ENCODE measurements around the gene SHANK2.

SHANK2 gene

DNA sequence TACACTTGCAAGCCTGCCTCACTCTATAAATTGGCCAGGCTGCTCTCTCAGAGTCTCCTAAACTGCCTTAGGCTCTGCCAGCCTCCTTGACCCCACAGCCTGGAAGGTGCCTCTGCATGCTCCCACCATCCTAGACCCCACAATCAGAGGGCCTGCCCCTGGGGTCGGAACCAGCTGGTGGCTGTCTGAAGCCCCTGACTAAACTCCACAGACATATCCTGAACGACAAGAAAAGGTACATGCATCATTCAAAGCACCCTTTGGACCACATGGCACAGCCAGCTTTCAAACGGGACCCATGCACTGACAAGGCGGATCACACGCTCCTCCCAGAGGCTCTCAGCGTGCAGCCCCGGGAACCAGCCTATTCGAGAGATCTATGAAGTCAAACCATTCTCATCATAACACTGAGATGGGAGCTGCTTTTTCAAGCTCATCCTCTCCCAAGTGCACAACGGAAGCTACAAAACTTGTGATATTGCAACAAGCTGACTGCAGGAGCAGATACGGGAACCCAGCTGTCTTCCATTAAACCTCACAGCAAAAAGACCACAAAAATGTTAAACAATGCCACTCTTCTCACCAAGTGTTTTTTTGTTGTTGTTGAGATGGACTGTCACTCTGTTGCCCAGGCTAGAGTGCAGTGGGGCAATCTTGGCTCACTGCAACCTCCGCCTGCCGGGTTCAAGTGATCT is 8.1 kb downstream of the SHANK2 start:
- TF ChIP-seq RAD21 (IDR thresholded peaks at IDR 0.05; ENCODE audit: low read depth) (no peak), EGR1 (IDR thresholded peaks at IDR 0.05) (no peak), ZBTB7A (IDR thresholded peaks at IDR 0.05; ENCODE audit: low read depth) (no peak), CREB1 (IDR thresholded peaks at IDR 0.05; ENCODE audit: low read depth) (no peak), TEAD4 (IDR thresholded peaks at IDR 0.05) (no peak), EP300 (IDR thresholded peaks at IDR 0.05; ENCODE audit: borderline replicate concordance) (no peak), YY1 (IDR thresholded peaks at IDR 0.05; ENCODE audit: low read depth) (no peak), TCF12 (IDR thresholded peaks at IDR 0.05; ENCODE audit: low read depth) (no peak), CEBPB (IDR thresholded peaks at IDR 0.05) (no peak), FOXM1 (IDR thresholded peaks at IDR 0.05; ENCODE audit: borderline replicate concordance, low read depth) (no peak), TAF1 (IDR thresholded peaks at IDR 0.05; ENCODE audit: low read depth) (no peak), NFIC (IDR thresholded peaks at IDR 0.05) (no peak)
- TF ChIP-seq, protein P1, sequence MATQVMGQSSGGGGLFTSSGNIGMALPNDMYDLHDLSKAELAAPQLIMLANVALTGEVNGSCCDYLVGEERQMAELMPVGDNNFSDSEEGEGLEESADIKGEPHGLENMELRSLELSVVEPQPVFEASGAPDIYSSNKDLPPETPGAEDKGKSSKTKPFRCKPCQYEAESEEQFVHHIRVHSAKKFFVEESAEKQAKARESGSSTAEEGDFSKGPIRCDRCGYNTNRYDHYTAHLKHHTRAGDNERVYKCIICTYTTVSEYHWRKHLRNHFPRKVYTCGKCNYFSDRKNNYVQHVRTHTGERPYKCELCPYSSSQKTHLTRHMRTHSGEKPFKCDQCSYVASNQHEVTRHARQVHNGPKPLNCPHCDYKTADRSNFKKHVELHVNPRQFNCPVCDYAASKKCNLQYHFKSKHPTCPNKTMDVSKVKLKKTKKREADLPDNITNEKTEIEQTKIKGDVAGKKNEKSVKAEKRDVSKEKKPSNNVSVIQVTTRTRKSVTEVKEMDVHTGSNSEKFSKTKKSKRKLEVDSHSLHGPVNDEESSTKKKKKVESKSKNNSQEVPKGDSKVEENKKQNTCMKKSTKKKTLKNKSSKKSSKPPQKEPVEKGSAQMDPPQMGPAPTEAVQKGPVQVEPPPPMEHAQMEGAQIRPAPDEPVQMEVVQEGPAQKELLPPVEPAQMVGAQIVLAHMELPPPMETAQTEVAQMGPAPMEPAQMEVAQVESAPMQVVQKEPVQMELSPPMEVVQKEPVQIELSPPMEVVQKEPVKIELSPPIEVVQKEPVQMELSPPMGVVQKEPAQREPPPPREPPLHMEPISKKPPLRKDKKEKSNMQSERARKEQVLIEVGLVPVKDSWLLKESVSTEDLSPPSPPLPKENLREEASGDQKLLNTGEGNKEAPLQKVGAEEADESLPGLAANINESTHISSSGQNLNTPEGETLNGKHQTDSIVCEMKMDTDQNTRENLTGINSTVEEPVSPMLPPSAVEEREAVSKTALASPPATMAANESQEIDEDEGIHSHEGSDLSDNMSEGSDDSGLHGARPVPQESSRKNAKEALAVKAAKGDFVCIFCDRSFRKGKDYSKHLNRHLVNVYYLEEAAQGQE (IDR thresholded peaks at IDR 0.05; ENCODE audit: low read depth) = no peak
- TF ChIP-seq, protein P2, sequence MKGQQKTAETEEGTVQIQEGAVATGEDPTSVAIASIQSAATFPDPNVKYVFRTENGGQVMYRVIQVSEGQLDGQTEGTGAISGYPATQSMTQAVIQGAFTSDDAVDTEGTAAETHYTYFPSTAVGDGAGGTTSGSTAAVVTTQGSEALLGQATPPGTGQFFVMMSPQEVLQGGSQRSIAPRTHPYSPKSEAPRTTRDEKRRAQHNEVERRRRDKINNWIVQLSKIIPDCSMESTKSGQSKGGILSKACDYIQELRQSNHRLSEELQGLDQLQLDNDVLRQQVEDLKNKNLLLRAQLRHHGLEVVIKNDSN (IDR thresholded peaks at IDR 0.05) = no peak
- TF ChIP-seq, protein P3, sequence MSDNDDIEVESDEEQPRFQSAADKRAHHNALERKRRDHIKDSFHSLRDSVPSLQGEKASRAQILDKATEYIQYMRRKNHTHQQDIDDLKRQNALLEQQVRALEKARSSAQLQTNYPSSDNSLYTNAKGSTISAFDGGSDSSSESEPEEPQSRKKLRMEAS (IDR thresholded peaks at IDR 0.05) = no peak

DNA sequence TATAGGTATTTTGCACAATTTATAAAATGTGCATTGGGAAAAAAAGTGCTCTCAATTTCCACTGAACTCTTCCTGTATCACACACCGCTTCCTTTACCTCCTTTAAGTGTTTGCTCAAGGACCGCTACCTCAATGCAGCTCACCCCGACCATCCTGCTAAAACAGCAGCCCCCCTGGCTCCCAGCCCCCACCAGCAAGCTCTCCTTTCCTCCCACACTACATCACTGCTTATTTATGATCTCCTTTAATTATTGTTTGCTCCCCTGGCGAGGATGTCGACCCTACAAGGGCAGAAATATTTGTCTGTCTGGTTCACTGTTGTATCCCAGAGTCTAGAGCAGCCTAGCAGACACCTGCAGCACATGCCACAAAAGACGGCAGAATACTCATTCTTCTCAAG is 10.0 kb downstream of the SHANK2 start:
- no peak for TF ChIP-seq ZBTB7A (IDR thresholded peaks at IDR 0.05; ENCODE audit: low read depth)
- TF ChIP-seq EP300 (IDR thresholded peaks at IDR 0.05; ENCODE audit: borderline replicate concordance) = no peak

DNA sequence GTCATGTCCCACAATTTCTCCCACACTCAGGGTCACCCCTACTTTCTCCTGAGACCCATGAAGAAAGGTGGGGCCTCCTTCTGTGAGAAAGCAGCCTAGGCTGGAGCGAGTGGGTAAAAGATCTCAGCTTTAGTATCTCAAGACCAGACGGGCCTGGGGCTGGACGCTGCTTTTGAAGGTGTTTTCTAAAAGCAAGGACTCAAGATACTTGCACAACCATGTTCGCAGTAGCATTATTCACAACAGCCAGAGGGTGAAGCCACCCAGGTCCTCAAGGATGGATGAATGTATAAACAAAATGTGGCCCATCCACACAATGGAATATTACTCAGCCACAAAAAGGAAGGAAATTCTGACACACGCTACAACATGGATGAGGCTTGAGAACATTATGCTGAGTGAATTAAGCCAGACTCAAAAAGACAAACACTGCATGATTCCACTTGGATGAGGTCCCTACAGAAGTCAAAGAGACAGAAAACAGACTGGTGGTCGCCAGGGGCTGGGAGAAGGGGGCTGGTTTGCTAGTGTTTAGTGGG is 10.6 kb downstream of the SHANK2 start:
- TF ChIP-seq TEAD4 (IDR thresholded peaks at IDR 0.05) (no peak), CREB1 (IDR thresholded peaks at IDR 0.05; ENCODE audit: low read depth) (no peak), TCF12 (IDR thresholded peaks at IDR 0.05; ENCODE audit: low read depth) (no peak), NFIC (IDR thresholded peaks at IDR 0.05) (no peak), YY1 (IDR thresholded peaks at IDR 0.05; ENCODE audit: low read depth) (no peak)
- TF ChIP-seq, protein P2 (IDR thresholded peaks at IDR 0.05) = no peak
- TF ChIP-seq, protein P3 (IDR thresholded peaks at IDR 0.05) = no peak

DNA sequence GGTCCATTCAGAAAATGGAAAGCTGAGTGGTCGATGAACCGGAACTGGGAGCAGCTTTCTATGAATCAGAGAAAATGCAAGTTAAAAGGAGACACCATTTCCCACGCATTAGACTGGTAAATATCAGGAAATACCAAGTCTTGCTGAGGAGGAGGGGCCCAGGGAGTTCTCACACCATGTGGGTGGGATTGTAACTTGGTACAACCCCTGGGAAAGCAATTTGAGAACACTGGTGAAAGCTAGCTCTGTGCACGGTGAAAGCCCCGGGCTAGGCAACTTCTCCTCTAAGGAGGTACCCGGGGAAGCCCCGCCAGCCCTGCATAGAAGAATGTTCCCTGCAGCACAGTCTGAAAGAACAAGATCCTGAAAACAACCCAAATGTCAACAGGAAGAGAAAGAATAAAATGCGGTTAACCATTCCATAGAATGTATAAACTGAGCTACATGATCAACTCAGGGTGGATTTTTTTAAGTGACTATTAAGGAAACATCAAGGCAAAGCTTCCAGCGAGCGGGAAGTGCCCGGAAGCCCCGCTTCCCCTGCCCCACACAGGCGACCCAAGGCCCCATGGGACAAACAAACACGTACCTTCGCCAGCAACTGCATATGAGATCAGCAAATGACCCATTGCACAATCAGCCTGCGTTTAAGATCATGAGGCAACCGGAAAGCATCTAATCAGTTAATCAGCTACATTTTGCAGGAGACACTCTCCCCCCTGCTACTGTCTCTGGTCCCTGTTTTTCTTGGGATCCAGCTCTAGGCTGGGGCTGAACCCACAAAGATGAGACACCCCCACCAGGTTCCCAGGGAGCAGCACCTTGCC is 11.3 kb downstream of the SHANK2 start:
- TF ChIP-seq, protein P3 (IDR thresholded peaks at IDR 0.05) = no peak
- TF ChIP-seq FOXM1 (IDR thresholded peaks at IDR 0.05; ENCODE audit: borderline replicate concordance, low read depth) (no peak), TCF12 (IDR thresholded peaks at IDR 0.05; ENCODE audit: low read depth) (no peak), YY1 (IDR thresholded peaks at IDR 0.05; ENCODE audit: low read depth) (no peak), CEBPB (IDR thresholded peaks at IDR 0.05) (peak; percentile 68)

DNA sequence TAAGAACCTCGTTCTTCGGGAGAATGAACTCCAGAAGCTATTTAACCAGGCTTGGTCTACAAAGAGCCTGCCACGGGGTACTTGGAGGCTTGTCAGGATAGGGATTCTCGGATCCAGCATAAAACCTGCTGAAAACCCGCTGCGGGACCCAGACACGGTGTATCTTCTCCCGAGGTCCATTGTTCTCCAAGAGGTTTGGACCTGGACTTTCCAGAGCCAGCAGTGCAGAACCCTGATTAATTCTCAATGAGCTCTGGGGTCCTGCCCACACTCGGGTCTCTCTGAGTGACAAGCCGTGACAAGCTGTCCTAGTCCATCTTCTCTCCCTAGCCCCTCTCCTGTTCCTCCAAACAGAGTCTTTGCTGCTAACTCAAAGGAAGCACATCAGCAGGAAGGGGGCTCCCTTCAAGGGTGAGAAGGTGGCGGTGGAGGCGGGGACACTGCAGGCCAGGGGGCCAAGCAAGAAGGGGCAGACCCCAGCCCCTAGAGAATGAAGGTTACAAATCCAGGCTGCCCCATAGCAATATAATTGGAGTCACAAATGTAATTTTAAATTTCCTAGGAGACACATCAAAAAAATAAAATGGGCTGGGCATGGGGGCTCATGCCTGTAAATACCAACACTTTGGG is 12.2 kb downstream of the SHANK2 start:
- TF ChIP-seq, protein P3 (IDR thresholded peaks at IDR 0.05) = no peak
- TF ChIP-seq CREB1 (IDR thresholded peaks at IDR 0.05; ENCODE audit: low read depth) (no peak), NFIC (IDR thresholded peaks at IDR 0.05) (no peak), TCF12 (IDR thresholded peaks at IDR 0.05; ENCODE audit: low read depth) (no peak), TAF1 (IDR thresholded peaks at IDR 0.05; ENCODE audit: low read depth) (no peak), EGR1 (IDR thresholded peaks at IDR 0.05) (no peak), EP300 (IDR thresholded peaks at IDR 0.05; ENCODE audit: borderline replicate concordance) (no peak), RAD21 (IDR thresholded peaks at IDR 0.05; ENCODE audit: low read depth) (no peak)

DNA sequence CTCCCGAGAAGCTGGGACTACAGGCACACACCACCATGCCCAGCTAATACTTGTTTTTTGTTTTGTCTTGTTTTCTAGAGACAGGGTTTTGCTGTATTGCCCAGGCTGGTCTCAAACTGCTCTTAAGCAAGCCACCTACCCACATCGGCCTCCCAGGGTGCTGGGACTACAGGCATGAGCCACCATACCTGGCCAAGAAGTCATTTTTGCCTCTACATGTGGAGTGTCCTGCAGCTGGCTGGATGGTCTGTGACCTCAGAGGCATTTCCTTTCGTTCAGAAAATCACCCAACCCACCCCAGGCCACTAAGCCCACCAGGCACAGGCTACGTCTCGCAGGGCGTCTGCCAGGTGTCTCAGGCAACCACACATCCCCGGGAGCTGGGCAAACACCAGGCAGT is 12.8 kb downstream of the SHANK2 start:
- TF ChIP-seq FOXM1 (IDR thresholded peaks at IDR 0.05; ENCODE audit: borderline replicate concordance, low read depth) (no peak), YY1 (IDR thresholded peaks at IDR 0.05; ENCODE audit: low read depth) (no peak), TAF1 (IDR thresholded peaks at IDR 0.05; ENCODE audit: low read depth) (no peak), NFIC (IDR thresholded peaks at IDR 0.05) (no peak), CEBPB (IDR thresholded peaks at IDR 0.05) (no peak), RAD21 (IDR thresholded peaks at IDR 0.05; ENCODE audit: low read depth) (no peak), EGR1 (IDR thresholded peaks at IDR 0.05) (no peak), EP300 (IDR thresholded peaks at IDR 0.05; ENCODE audit: borderline replicate concordance) (no peak), TCF12 (IDR thresholded peaks at IDR 0.05; ENCODE audit: low read depth) (no peak), TEAD4 (IDR thresholded peaks at IDR 0.05) (no peak), CREB1 (IDR thresholded peaks at IDR 0.05; ENCODE audit: low read depth) (no peak), ZBTB7A (IDR thresholded peaks at IDR 0.05; ENCODE audit: low read depth) (no peak)
- TF ChIP-seq, protein P3 (IDR thresholded peaks at IDR 0.05) = no peak
- TF ChIP-seq, protein P2 (IDR thresholded peaks at IDR 0.05) = no peak
- TF ChIP-seq, protein P1 (IDR thresholded peaks at IDR 0.05; ENCODE audit: low read depth) = no peak
